AG08396 (cell line): ENCODE results near the gene CMTR2.

Experiments used
- DNase-seq: peaks from one replicate; pipeline ENCODE4 v3.0.0; 2012; ENCODE audit warnings: low spot score, mixed read lengths

CMTR2 gene

DNA sequence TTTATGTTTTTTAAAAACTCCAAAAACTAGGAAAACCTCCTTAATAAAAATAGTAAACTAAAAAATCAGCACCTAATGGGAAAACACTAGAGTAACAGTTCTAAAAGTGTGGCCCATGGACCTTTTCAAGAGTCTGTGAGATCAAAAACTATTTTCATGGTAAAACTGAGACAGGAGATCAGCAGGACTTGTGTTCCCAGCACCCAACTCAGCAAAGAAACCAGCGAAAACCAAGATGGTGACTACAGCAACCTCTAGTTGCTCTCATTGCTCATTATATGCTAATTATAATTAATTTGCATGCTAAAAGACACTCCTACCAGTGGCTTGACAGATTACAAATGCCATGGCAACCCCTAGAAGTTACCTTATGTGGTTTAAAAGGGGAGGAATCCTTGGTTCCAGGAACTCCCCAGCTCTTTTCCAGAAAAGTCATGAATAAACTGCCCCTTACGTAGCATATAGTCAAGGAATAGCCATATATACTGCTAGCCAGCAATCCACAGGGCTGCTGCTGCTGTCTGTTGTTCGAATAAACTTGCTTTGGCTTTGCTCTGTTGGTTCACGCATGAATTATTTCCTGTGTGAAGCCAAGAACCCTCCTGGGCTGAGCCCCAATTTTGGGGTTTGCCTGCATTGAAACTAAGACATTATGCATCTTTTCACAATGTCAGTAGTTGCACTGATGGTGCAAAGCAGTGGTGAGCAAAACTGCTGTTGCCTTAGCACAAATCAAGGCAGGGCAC lies 12.4 kb downstream of the CMTR2 start:
- DNase-seq = no peak

DNA sequence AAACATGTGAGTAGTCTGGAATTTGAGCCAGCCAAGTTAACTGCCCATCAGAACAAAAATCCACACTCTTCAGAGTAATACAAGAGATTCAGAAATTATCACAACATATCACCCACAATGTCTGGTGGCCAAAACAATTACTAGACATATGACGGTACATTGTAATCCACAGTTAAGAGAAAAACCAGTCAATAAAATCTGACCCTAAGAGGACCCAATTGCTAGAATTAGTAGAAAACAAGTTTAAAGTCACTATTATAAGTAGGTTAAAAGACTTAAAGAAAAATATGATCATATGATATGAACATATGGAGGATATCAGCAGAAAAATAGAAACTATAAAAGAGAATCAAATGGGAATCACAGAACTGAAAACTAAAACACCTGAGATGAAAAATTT lies 15.8 kb downstream of the CMTR2 start:
- no peak for DNase-seq

GRCh38 chr16:71264299-71264698 lies 24.9 kb downstream of the CMTR2 start:
- no peak for DNase-seq

- DNase-seq = no peak
Observed at GRCh38 chr16:71263582-71263981, 25.6 kb downstream of the CMTR2 start.

- no peak for DNase-seq
Observed at GRCh38 chr16:71262391-71262790, 26.8 kb downstream of the CMTR2 start.

DNA sequence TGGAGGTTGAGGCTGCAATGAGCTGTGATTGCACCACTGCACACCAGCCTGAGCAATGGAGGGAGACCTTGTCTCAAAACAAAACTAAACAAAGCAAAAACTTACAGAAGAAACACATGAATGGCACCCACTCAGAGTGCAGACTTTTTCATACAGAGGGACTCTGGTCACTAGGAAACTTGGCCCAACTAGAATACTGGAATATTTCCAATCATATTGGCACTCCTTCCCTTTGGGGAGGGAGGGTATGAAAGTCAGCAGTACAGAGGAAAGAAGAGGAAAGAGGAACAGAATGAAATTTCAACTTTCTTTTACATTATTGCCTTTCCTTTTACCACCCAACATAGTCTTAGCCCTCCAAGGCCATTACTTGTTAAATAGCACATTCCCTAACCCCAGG lies 28.2 kb downstream of the CMTR2 start:
- no peak for DNase-seq

- no peak for DNase-seq
Observed at GRCh38 chr16:71259086-71259485, 30.1 kb downstream of the CMTR2 start.

GRCh38 chr16:71258372-71258771 lies 30.8 kb downstream of the CMTR2 start:
- DNase-seq = no peak

GRCh38 chr16:71257768-71258167 lies 31.4 kb downstream of the CMTR2 start:
- DNase-seq = no peak

DNA sequence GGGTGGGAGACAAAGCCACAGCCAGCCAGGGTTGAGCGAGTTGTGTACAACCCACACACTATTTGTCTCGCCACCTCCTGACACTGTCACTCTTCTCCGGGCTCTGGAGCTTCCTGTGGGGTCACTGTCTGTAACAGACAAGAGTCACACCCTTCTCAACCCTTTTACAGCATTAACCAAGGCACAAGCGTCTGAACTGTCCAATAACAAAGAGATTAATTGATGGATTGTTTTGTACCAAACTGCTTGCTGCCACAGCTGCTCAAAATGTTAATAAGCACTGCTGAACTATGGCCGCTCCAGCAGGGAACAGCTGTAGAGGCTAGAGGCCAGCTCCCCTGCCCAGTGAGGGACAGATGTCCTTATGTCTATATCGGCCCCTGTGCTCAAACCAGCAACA lies 33.5 kb downstream of the CMTR2 start:
- DNase-seq = no peak

GRCh38 chr16:71254832-71255525 lies 34.2 kb downstream of the CMTR2 start:
- no peak for DNase-seq

DNA sequence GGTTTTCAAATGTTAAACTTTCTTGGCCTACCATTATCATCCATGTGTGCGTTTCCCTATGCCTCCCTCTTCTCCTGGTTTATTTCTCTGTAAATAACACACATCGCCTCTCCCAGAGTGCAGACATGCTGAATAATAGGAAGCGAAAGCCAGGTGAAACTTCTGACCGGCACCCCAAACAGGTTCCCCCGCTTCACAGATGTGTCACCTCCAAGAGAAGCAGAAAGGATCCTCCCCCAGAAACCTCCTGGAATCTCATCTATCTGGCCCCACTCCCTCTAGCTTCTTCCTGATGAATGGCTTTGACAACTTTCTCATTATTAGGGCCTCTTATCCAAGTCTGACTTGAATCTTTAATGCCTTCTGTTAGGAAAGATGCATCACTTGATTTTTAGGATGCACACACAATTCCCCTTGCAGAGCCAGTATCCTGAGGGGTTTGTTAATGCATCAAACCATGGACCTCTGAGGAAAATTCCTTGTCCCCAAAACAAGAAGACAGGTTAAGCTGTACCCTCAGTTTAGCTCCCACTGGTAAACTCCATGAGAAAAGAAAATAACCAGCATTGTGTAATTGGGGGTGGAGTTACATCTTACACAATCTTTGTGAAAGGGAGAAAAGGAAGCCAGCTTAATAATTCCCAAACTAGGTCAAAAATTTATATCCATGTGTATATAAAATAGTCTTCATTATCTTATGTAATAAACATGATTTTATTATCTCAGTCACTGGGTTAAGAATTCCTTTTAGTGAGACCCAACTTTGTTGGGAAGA lies 38.6 kb downstream of the CMTR2 start:
- no peak for DNase-seq

DNA sequence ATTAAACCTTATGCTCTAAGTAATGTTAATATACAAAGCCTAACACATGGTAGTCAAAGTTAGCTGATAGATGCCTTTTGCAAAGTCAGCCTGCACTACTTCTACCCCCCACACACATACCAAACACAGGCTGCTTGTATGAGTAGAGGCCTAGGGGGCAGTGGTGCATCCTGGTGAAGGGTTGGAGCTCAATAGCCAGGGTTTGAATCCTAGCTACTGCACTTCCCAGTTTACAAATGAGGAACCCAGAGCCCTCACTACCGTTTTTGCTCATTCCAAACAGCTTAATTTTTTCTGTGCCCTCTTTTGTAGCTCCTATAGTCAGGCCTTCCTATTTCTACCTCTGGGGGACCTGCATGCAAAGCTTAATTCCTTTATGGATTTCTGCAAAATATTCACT lies 39.8 kb downstream of the CMTR2 start:
- no peak for DNase-seq

DNA sequence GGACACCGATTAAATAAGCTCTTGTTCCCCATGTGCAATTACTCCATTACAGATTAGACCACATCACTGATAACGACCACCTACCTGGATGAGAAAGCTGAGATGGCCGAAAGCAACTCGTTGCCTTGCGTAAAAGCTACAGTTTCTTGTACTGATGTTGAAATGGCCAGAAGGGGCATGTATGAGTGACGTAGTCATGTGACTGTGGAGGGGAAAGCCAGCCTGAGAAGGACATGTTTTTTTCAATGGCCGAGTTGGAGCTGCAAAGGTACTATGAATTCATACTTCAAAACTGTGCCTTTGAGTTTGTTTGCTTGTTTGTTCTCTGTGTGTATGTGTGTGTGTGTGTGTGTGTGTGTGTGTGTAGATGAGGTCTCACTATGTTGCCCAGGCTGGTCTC lies 41.7 kb downstream of the CMTR2 start:
- no peak for DNase-seq

DNA sequence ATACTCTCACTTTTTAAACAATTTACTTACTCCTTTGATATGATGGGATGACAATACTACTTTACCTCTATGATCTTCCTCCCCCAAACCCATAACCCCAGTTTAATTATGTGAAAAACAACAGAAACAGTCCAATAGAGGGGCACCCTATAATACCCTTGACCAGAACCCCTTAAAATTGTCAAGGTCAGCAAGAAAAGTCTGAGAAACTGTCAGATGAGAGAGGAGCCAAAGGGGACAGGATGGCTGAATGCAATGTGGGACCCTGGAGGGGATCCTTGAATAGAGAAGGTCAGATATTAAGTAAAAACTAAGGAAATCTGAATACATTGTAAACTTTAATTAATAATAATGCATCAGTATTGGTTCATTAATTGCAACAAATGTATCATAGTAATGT lies 42.9 kb downstream of the CMTR2 start:
- DNase-seq = no peak

GRCh38 chr16:71244521-71244920 lies 44.7 kb downstream of the CMTR2 start:
- no peak for DNase-seq

DNA sequence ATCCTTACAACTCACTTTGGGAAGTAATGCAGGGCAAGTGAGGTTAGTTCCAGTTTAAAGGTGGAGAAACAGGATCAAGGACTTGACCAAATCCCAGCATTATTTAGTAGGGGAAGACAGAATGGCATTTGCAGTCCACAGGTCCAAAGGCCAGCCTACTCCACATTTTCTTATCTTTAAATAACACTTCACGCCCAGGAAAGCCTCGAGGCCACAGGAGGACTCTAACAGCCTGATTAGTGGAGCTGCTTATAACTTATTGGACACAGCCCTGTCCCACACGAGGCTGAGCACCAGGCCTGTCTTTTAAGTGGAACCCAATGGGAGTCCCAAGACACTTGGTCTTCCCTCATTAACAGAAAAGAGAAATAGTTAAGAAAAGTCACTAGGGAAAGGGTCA lies 46.6 kb downstream of the CMTR2 start:
- DNase-seq = no peak

DNA sequence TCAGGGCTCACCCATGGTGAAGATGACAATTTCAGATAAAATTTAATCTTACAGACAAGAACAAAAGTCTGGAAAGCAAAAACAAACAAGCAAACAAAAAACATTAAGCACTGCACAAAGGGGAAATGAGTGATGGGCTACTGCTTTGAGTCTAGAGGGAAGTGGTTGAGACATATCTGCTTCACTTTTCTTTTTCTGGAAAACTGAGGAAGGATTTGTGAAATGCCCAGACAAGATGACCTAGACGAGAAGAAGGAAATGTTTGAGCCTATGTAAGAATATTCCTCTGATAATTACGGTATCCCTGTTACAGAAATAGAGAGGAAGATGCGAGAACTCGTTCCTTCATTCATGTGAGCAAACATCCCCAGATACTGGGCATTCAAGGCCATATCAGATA lies 47.2 kb downstream of the CMTR2 start:
- DNase-seq = no peak
